Stimulated activated CD4-positive, alpha-beta T cell treated with anti-CD3 and anti-CD28 coated beads, Interleukin-12 subunit alpha, Interleukin-12 subunit beta, amount 100 ng/mL, for 48 hours (primary cell): ENCODE results near the gene NPFFR1.
"Not testable (repeated sequence)": the region's sequence is repeated elsewhere in the genome, so short reads cannot be mapped to it uniquely, and the experiment has no call there.

Experiments used
- DNase-seq, 3 donors: peaks; one replicate each; pipeline ENCODE4 v3.0.0-alpha.2; 2020; ENCODE audit warnings: low read depth in 2 of 3, low spot score in 1 of 3

The NPFFR1 gene

DNA sequence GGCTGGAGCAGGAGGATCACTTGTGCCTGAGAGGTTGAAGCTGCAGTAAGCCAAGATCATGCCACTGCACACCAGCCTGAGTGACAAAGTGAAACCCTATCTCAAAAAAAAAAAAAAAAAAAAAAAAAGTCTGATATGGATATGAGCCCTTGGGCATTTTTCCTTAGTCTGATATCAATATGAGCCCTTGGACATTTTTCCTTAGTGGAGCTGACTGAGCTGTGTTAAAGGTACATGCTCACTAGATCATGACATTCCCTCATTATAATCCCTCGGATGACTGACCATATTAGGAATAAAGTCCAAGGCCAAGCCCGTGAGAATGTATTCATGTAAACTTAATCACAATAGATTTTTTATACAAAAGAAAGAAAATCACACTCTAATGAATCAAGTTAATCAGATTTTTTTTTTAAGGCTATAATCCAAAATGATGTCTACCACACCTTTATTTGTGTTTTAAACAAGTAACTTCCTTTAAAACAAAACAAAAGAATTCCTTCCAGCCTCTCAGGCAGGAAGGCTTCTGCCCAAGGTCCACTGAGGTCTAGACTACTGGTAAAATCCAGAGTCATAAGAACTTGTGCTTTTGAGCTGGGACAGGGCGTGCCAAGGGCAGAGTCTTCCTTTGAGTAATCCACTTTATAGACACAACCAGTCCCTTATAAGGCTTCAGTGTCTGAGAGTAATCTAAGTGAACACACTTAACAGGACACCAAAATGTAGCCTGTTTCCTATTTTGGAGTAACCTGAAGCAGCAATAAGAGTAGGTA, 56.1 kb downstream of the NPFFR1 start:
- no peak for DNase-seq

GRCh38 chr10:70223728-70224127, 60.1 kb downstream of the NPFFR1 start:
- DNase-seq = no peak

DNA sequence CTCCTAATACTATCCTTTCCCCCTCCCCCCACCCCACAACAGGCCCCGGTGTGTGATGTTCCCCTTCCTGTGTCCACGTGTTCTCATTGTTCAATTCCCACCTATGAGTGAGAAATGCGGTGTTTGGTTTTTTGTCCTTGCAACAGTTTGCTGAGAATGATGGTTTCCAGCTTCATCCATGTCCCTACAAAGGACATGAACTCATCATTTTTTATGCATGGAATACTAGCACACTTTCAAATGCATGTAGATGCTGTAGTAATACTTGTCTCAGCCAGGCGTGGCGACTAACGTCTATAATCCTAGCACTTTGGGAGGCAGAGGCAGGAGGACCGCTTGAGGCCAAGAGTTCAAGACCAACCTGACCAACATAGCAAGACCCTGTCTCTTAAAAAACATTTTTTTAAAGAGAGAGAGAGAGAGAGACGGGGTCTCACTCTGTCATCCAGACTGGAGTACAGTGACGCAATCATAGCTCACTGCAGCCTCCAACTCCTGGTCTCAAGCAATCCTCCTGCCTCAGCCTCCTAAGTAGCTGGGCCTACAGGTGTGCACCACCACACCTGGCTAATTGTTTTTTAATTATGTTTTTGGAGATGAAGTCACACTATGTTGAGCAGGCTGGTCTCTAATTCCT, 60.9 kb downstream of the NPFFR1 start:
- DNase-seq = not testable (repeated sequence)

DNA sequence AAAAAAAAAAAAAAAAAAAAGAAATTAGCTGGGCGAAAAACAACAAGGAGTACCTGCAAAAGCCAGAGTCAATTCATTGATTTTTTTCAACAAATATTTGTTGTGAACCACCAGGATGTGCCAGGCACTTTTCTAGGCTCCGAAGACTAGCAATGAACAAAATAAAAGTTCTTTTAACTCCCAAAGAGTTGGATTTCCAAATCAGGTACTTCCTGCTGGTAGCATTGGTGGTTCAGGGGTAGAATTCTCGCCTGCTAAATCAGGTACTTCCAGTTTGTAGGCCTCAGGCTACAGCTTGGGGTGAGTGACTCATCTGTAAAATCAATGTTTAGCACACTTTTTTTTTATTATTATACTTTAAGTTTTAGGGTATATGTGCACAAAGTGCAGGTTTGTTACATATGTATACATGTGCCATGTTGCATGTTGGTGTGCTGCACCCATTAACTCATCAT, 61.4 kb downstream of the NPFFR1 start:
- DNase-seq = no peak

GRCh38 chr10:70221030-70221429, 62.8 kb downstream of the NPFFR1 start:
- no peak for DNase-seq

DNA sequence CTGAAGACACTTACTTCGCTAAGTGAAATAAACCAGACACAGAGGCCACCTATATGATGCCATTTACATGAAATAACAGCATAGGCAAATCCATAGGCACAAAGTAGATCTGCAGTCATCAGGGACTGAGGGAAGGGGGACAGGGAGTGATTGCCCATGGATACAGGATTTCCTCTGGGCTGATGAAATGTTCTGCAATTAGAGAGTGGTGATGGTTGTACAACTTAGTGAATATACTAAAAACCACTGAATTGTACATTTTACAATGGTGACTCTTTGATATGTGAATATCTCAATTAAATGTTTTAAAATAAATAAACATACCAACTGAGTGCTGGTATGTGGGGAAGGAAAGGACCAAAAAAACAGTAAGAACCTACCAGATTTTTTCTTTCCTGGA, 70.9 kb downstream of the NPFFR1 start:
- DNase-seq = no peak

- no peak for DNase-seq
These were observed 71.5 kb downstream of the NPFFR1 start for GRCh38 chr10:70212277-70212676.

DNA sequence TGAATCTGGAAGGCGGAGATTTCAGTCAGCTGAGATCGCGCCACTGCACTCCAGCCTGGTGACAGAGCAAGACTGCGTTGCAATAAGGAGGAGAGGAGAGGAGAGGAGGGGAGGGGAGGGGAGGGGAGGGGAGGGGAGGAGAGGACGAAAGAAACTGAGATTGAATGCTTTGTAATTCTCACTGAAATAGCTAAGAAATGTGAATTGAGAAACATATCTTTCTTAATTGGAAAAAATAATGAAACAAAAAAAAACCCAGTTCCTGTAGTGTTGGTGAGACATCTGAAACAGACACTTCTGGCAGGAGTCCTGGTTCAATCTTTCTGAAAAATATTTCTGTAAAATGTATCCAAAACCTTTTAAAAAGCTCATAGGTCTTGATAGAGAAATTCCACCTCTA, 77.0 kb downstream of the NPFFR1 start:
- DNase-seq = no peak

GRCh38 chr10:70201105-70201504, 82.7 kb downstream of the NPFFR1 start:
- no peak for DNase-seq

DNA sequence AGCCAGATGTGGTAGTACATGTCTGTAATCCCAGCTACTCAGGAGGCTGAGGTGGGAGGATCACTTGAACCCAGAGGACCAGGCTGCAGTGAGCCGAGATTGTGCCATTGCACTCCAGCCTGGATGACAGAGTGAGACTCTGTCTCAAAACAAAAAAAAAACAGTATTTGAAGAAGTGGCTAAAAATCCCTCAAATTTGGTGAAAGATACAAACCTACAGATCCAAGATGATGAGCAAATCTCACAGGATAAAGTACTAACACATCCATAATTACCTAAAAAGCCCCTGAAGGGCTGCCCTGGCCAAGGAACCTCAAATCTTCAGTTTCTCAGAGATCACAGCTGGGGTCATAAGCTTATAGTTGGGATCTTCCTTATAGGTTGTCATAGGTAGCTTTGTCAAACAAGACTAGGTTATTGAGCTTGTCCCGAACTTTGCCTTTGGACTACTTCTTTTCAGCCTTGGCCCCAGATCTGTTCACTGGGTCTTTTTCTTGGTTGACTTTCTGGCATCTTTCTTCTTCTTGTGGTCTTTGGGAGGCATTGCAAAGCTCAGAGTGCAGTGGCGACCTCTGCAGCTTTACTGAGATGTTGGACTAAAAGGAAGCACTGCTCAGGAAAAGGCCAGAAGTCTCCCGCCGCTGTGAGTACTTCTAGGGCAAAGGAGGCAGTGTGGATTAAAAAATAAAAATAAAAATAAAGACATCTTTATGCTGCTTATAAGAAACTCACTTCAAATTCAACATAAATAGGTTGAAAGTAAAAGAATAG, 84.9 kb downstream of the NPFFR1 start:
- DNase-seq = no peak
